Osteoblast (primary cell): ENCODE measurements around the gene GRIA3. TPM values are rescaled to one million over a fixed set of nuclear protein-coding genes. Genes with fewer than 3 reads are reported as not detected.
"Not testable (repeated sequence)": the region's sequence is repeated elsewhere in the genome, so short reads cannot be mapped to it uniquely, and the experiment has no call there.

ENCODE experiments used
- DNase-seq: peaks from one replicate; pipeline ENCODE4 v3.0.0; 2011; ENCODE audit warnings: low spot score, mixed read lengths; ENCODE audit not compliant: insufficient read length; ENCODE audit errors: missing footprints
- H2AFZ ChIP-seq: 2 replicates; pipeline ENCODE4 v1.6.0; 2011; ENCODE audit warnings: mild to moderate bottlenecking, low read length
- H3K27ac ChIP-seq: 2 replicates; pipeline ENCODE4 v1.5.1; 2011; ENCODE audit warnings: mild to moderate bottlenecking, low read depth, low read length, moderate library complexity
- H3K27me3 ChIP-seq: 2 replicates; pipeline ENCODE4 v1.6.0; 2012; ENCODE audit warnings: mild to moderate bottlenecking, control low read depth, inconsistent platforms, low read length, moderate library complexity; ENCODE audit not compliant: insufficient read depth
- H3K36me3 ChIP-seq: 2 replicates; pipeline ENCODE4 v1.5.1; 2011; ENCODE audit warnings: mild to moderate bottlenecking, low read length, control low read depth, moderate library complexity; ENCODE audit not compliant: insufficient read depth
- H3K4me1 ChIP-seq: 2 replicates; pipeline ENCODE4 v1.5.1; 2011; ENCODE audit warnings: mild to moderate bottlenecking, low read length, control low read depth, moderate library complexity; ENCODE audit not compliant: insufficient read depth
- H3K4me2 ChIP-seq: 2 replicates; pipeline ENCODE4 v1.6.0; 2011; ENCODE audit warnings: mild to moderate bottlenecking, low read length; ENCODE audit not compliant: insufficient read depth
- H3K4me3 ChIP-seq: fragments of 200-600 bp; sonication (generic); 3 replicates; pipeline ENCODE4 v1.5.1; 2012; ENCODE audit warnings: mild to moderate bottlenecking, low read length, inconsistent platforms; ENCODE audit not compliant: insufficient read depth
- H3K79me2 ChIP-seq: 2 replicates; pipeline ENCODE4 v1.6.0; 2012; ENCODE audit warnings: mild to moderate bottlenecking, low read length, control low read depth, inconsistent platforms; ENCODE audit not compliant: insufficient read depth
- H3K9me3 ChIP-seq: 2 replicates; pipeline ENCODE4 v1.5.1; 2011; ENCODE audit warnings: low read depth, low read length, control low read depth
- H4K20me1 ChIP-seq: 2 replicates; pipeline ENCODE4 v1.6.0; 2012; ENCODE audit warnings: mild to moderate bottlenecking, low read length, control low read depth; ENCODE audit not compliant: insufficient read depth
- CTCF ChIP-seq: IDR thresholded peaks from 2 replicates; pipeline ENCODE4 v1.5.1; 2011; ENCODE audit warnings: mild to moderate bottlenecking, low read depth, low read length, moderate library complexity; ENCODE audit errors: extremely low read depth
- total RNA-seq: library from RNA; depleted of rRNA; stranded (reverse); fragments of >200 nt; gene quantifications from 2 replicates; pipeline ENCODE4 v1.2.3, GENCODE V29; 2012

Gene GRIA3
- total RNA-seq, 1 donor: 3.3 TPM

- Histone ChIP-seq H3K4me3 (no peak overlapping the region), H3K4me2 (no peak overlapping the region), H2AFZ (no peak overlapping the region), H3K79me2 (no peaks in the 10 kb centered on the region), H3K9me3 (no peaks in the 10 kb centered on the region), H3K36me3 (no peaks in the 10 kb centered on the region), H3K27me3 (no peaks in the 10 kb centered on the region), H3K27ac (no peak overlapping the region), H3K4me1 (no peaks in the 10 kb centered on the region), H4K20me1 (no peaks in the 10 kb centered on the region)
- DNase-seq: no peak
- TF ChIP-seq CTCF: no peak
Observed at GRCh38 chrX:123274796-123275195, 90.7 kb downstream of the GRIA3 start.

DNA sequence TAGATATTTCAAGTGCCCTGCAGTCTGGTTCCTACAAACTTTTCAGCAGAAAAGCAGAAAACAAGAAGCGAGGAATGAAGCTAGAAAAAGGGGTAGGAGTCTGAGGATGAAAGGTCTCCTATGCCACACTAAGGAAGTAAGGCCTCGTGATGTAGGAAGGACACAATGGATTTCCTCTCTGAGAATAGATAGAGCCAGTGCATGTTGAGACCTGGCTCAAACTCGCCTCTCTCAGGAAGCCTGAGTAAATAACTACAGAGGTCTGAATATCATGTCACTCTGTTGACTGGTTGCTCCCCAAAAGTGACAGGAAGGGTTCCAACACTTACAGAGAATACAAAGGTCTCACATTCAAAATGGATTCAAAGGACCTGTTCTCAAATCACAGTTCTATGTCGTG lies 93.3 kb downstream of the GRIA3 start:
- Histone ChIP-seq H3K9me3 (no peaks in the 10 kb centered on the region), H3K4me2 (no peak overlapping the region), H4K20me1 (no peaks in the 10 kb centered on the region), H3K27me3 (no peaks in the 10 kb centered on the region), H3K4me1 (no peaks in the 10 kb centered on the region), H3K27ac (no peak overlapping the region), H3K4me3 (no peak overlapping the region), H2AFZ (no peak overlapping the region), H3K36me3 (no peaks in the 10 kb centered on the region), H3K79me2 (no peaks in the 10 kb centered on the region)
- no peak for DNase-seq
- no peak for TF ChIP-seq CTCF

DNA sequence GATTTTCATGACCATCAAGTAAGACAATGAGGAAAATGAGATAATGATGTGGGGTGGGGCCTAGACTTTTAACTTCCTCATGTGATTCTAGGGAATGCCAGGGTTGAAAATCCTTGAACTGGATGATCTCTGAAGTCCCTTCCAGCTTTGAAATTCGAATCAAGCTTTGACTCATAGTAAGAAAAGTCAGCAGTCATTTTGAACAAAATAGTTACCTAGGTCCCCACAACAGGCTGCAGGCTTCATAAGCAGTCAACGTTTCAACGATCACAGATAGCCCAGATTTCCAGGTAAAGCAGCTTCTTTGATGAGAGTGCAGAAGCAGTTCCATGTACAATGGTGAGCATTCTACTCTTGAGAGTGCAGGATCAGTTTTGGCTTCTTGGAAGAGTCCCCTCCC lies 93.7 kb downstream of the GRIA3 start:
- Histone ChIP-seq H3K9me3 (no peaks in the 10 kb centered on the region), H3K4me3 (no peak overlapping the region), H2AFZ (no peak overlapping the region), H3K4me1 (no peaks in the 10 kb centered on the region), H3K4me2 (no peak overlapping the region), H3K36me3 (no peaks in the 10 kb centered on the region), H3K27ac (no peak overlapping the region), H4K20me1 (no peaks in the 10 kb centered on the region), H3K27me3 (no peaks in the 10 kb centered on the region), H3K79me2 (no peaks in the 10 kb centered on the region)
- TF ChIP-seq CTCF: no peak
- DNase-seq: no peak

GRCh38 chrX:123282241-123282640 lies 98.2 kb downstream of the GRIA3 start:
- no peak for TF ChIP-seq CTCF
- Histone ChIP-seq H3K9me3 (no peaks in the 10 kb centered on the region), H3K4me3 (no peak overlapping the region), H3K36me3 (no peaks in the 10 kb centered on the region), H3K79me2 (no peaks in the 10 kb centered on the region), H3K27ac (no peak overlapping the region), H3K4me2 (no peak overlapping the region), H4K20me1 (no peaks in the 10 kb centered on the region), H3K4me1 (no peaks in the 10 kb centered on the region), H3K27me3 (no peaks in the 10 kb centered on the region), H2AFZ (no peak overlapping the region)
- DNase-seq: no peak

- DNase-seq, H3K4me3 ChIP-seq, H3K36me3 ChIP-seq, H3K4me1 ChIP-seq, H3K9me3 ChIP-seq, H4K20me1 ChIP-seq, H3K79me2 ChIP-seq, H3K27me3 ChIP-seq, H3K4me2 ChIP-seq, H3K27ac ChIP-seq, H2AFZ ChIP-seq: not testable (repeated sequence)
Observed at GRCh38 chrX:123283407-123283806, 99.3 kb downstream of the GRIA3 start.
